HepG2 (cell line): ENCODE measurements around the gene RARG. TPM values are rescaled to one million over a fixed set of nuclear protein-coding genes. Genes with fewer than 3 reads are reported as not detected.

ENCODE experiments used
- ATAC-seq: fragments of 200-7000 bp; cut with Tn5 transposase; 3 replicates; pipeline ENCODE4 v1.9.1; 2020; ENCODE audit warnings: mild to moderate bottlenecking, moderate library complexity
- BruUV-seq: library from RNA; stranded (reverse); fragments of 400-500 nt; replicated peaks from 2 replicates; lab custom pipeline; 2021; lab: Mats Ljungman, UMichigan
- CTCF ChIA-PET: fragments of 300-600 bp; formaldehyde crosslinking; extraction: SDS; loops from one replicate; lab custom pipeline; 2021; ENCODE audit warnings: low total read pairs, inconsistent platforms, low intra/inter-chr PET ratio; lab: Yijun Ruan, JAX
- POLR2A ChIA-PET: fragments of 350-600 bp; sonication (Branson Sonifier 250); formaldehyde crosslinking; loops from one replicate; lab custom pipeline; 2020; ENCODE audit warnings: antibody characterized with exemption, inconsistent platforms; lab: Yijun Ruan, JAX
- DNase-seq: peaks from one replicate; pipeline ENCODE4 v3.0.0-alpha.2; 2015; ENCODE audit warnings: low spot score
- FAIRE-seq: peaks from 3 replicates; lab custom pipeline; 2011; peaks lifted over from hg19 to GRCh38; lab: Jason Lieb, UNC
- H2AFZ ChIP-seq: one replicate; pipeline ENCODE4 v1.6.1; 2011; ENCODE audit warnings: low read length, inconsistent platforms
- H3K27ac ChIP-seq: fragments of 300-600 bp; 3 replicates; pipeline ENCODE4 v1.8.0; 2011; ENCODE audit warnings: mixed run types, mild to moderate bottlenecking, mixed read lengths, low read length, inconsistent platforms; ENCODE audit not compliant: insufficient read depth; ENCODE audit errors: extremely low read length
- H3K27me3 ChIP-seq, 2 experiments: fragments of 200-600 bp in 1 of 2; 2 replicates in 1 of 2; 3 replicates in 1 of 2; pipeline versions ENCODE4 v1.6.0 to v1.8.0; 2011; ENCODE audit warnings: low read length in 2 of 2, mild to moderate bottlenecking in 2 of 2, moderate library complexity in 2 of 2, inconsistent platforms in 1 of 2; ENCODE audit not compliant: insufficient read depth in 2 of 2, control insufficient read depth in 1 of 2
- H3K36me3 ChIP-seq, 2 experiments: fragments of 200-600 bp in 1 of 2; replicated peaks in 1 of 2; 2 replicates in 1 of 2; 3 replicates in 1 of 2; pipeline versions ENCODE4 v1.5.1 to v1.8.0; 2011; ENCODE audit warnings: low read length in 2 of 2, inconsistent platforms in 1 of 2; ENCODE audit not compliant: insufficient read depth in 2 of 2, control insufficient read depth in 1 of 2
- H3K4me1 ChIP-seq: 2 replicates; pipeline ENCODE4 v1.5.1; 2012; ENCODE audit warnings: low read length, inconsistent platforms; ENCODE audit not compliant: insufficient read depth
- H3K4me2 ChIP-seq: 2 replicates; pipeline ENCODE4 v1.6.0; 2011; ENCODE audit warnings: low read depth, low read length, inconsistent platforms
- H3K4me3 ChIP-seq, 3 experiments: fragments of 200-600 bp in 1 of 3; sonication (generic), shearing (Covaris generic) in 1 of 3; replicated peaks in 1 of 3; 2 replicates each; pipeline ENCODE4 v1.5.1; 2011 to 2016; ENCODE audit warnings: low read length in 3 of 3, inconsistent platforms in 2 of 3, low read depth in 2 of 3, mild to moderate bottlenecking in 2 of 3, control low read depth in 1 of 3, mixed read lengths in 1 of 3; ENCODE audit not compliant: insufficient read depth in 1 of 3
- H3K79me2 ChIP-seq: one replicate; pipeline ENCODE4 v1.6.1; 2011; ENCODE audit warnings: low read length, inconsistent platforms; ENCODE audit not compliant: insufficient read depth
- H3K9ac ChIP-seq: 2 replicates; pipeline ENCODE4 v1.6.0; 2011; ENCODE audit warnings: mild to moderate bottlenecking, low read depth, low read length, inconsistent platforms; ENCODE audit not compliant: insufficient read depth
- H3K9me3 ChIP-seq: 2 replicates; pipeline ENCODE4 v1.5.1; 2012; ENCODE audit warnings: mild to moderate bottlenecking, low read length
- H4K20me1 ChIP-seq: 2 replicates; pipeline ENCODE4 v1.6.0; 2011; ENCODE audit warnings: inconsistent platforms, mild to moderate bottlenecking, low read length, moderate library complexity; ENCODE audit not compliant: insufficient read depth
- AGO1 ChIP-seq: fragments of 200-400 bp; formaldehyde crosslinking; IDR thresholded peaks from 2 replicates; pipeline ENCODE4 v1.6.1; 2017; ENCODE audit warnings: mild to moderate bottlenecking, low read depth, low read length, moderate library complexity; ENCODE audit not compliant: poor library complexity, severe bottlenecking
- CEBPG ChIP-seq: IDR thresholded peaks from 2 replicates; pipeline ENCODE4 v1.6.1; 2016
- CHD2 ChIP-seq: IDR thresholded peaks from 2 replicates; pipeline ENCODE4 v1.6.1; 2011; ENCODE audit warnings: low read depth, low read length, improper control_type of control experiment
- DDIT3 ChIP-seq: sonication (generic); formaldehyde crosslinking; IDR thresholded peaks from 2 replicates; pipeline ENCODE4 v1.4.0; 2020; ENCODE audit warnings: mild to moderate bottlenecking, missing genetic modification reagents
- HMG20A ChIP-seq: IDR thresholded peaks from 2 replicates; pipeline ENCODE4 v1.6.1; 2016; ENCODE audit warnings: borderline replicate concordance
- PATZ1 ChIP-seq: sonication (generic); formaldehyde crosslinking; IDR thresholded peaks from 2 replicates; pipeline ENCODE4 v1.4.0; 2020; ENCODE audit warnings: missing genetic modification reagents
- PHF20 ChIP-seq: sonication (generic); formaldehyde crosslinking; IDR thresholded peaks from 2 replicates; pipeline ENCODE4 v1.5.0; 2020; ENCODE audit warnings: mild to moderate bottlenecking, missing genetic modification reagents
- PHF8 ChIP-seq: sonication (generic); formaldehyde crosslinking; IDR thresholded peaks from 2 replicates; pipeline ENCODE4 v1.5.0; 2020; ENCODE audit warnings: missing genetic modification reagents
- SIX4 ChIP-seq: sonication (generic); formaldehyde crosslinking; IDR thresholded peaks from 2 replicates; pipeline ENCODE4 v1.4.0; 2020; ENCODE audit warnings: missing genetic modification reagents
- ZBTB1 ChIP-seq: sonication (generic); formaldehyde crosslinking; IDR thresholded peaks from 2 replicates; pipeline ENCODE4 v1.4.0; 2020; ENCODE audit warnings: missing genetic modification reagents, borderline replicate concordance
- ZNF17 ChIP-seq: sonication (generic); formaldehyde crosslinking; IDR thresholded peaks from 2 replicates; pipeline ENCODE4 v1.5.0; 2020; ENCODE audit warnings: mild to moderate bottlenecking, missing genetic modification reagents
- ZNF292 ChIP-seq: sonication (generic); formaldehyde crosslinking; IDR thresholded peaks from 2 replicates; pipeline ENCODE4 v1.8.1; 2022; ENCODE audit warnings: mild to moderate bottlenecking, low read depth, missing genetic modification reagents, borderline replicate concordance
- ZNF781 ChIP-seq: sonication (generic); formaldehyde crosslinking; IDR thresholded peaks from 2 replicates; pipeline ENCODE4 v1.5.1; 2020; ENCODE audit warnings: borderline replicate concordance, mild to moderate bottlenecking, missing genetic modification reagents; ENCODE audit errors: not compliant biosample characterization
- ZNF878 ChIP-seq: sonication (generic); formaldehyde crosslinking; IDR thresholded peaks from 2 replicates; pipeline ENCODE4 v1.8.1; 2023; ENCODE audit warnings: mild to moderate bottlenecking, missing genetic modification reagents, moderate library complexity
- ZNF879 ChIP-seq: sonication (generic); formaldehyde crosslinking; IDR thresholded peaks from 2 replicates; pipeline ENCODE4 v1.8.1; 2023; ENCODE audit warnings: missing genetic modification reagents
- ZSCAN9 ChIP-seq: IDR thresholded peaks from 2 replicates; pipeline ENCODE4 v1.6.1; 2016; ENCODE audit warnings: borderline replicate concordance
- WGBS: methylation state at CpG from one replicate; pipeline ENCODE4 v1.1.6; 2017; ENCODE audit warnings: low lambda C conversion rate; 5-methylcytosine and 5-hydroxymethylcytosine counted together
- in situ Hi-C: cut with HindIII; loops from 2 replicates; pipeline ENCODE4 v1.10.0; 2017; ENCODE audit warnings: low pct_unique_long_range_greater_than_20kb; ENCODE audit not compliant: extremely low pct_ligation_motif_present
- intact Hi-C: fragments of 100-400 bp; cut with micrococcal nuclease; formaldehyde crosslinking; loops from one replicate; pipeline ENCODE4 v1.10.0; 2022; ENCODE audit not compliant: unreplicated experiment
- polyA plus RNA-seq, 8 experiments: library from polyadenylated mRNA; depleted of rRNA in 3 of 8; stranded (reverse) in 7 of 8; unstranded in 1 of 8; fragments of >200 nt; fragmentation: Illumina TruSeq in 4 of 8; extraction: Trizol in 4 of 8; gene quantifications; 2 replicates each; pipeline versions ENCODE4 v1.2.1 to v1.2.3, GENCODE V29; 2011 to 2016; ENCODE audit warnings: low read depth in 4 of 8, missing spikeins in 1 of 8, mixed read lengths in 1 of 8; ENCODE audit not compliant: insufficient read depth in 1 of 8
- total RNA-seq, 5 experiments: library from RNA; depleted of rRNA; stranded (reverse); fragments of >200 nt; fragmentation: Illumina TruSeq; extraction: Trizol; gene quantifications; 2 replicates each; pipeline ENCODE4 v1.2.3, GENCODE V29; 2016; ENCODE audit warnings: low read depth in 1 of 5
- TF ChIP-seq, protein P1 (sequence below): IDR thresholded peaks from 2 replicates; pipeline ENCODE4 v1.6.1; 2018; ENCODE audit warnings: missing genetic modification reagents, mild to moderate bottlenecking, missing compliant biosample characterization
- TF ChIP-seq, protein P2 (sequence below): sonication (generic); formaldehyde crosslinking; IDR thresholded peaks from 2 replicates; pipeline ENCODE4 v1.8.0; 2022; ENCODE audit warnings: missing genetic modification reagents, mild to moderate bottlenecking, inconsistent platforms, borderline replicate concordance

The RARG gene
- total and polyA plus RNA-seq, 2 of the 13 experiments (the other 11 are each of a cell fraction or from before 2014, with no cell fraction given), result 0.77 to 1.5 TPM

DNA sequence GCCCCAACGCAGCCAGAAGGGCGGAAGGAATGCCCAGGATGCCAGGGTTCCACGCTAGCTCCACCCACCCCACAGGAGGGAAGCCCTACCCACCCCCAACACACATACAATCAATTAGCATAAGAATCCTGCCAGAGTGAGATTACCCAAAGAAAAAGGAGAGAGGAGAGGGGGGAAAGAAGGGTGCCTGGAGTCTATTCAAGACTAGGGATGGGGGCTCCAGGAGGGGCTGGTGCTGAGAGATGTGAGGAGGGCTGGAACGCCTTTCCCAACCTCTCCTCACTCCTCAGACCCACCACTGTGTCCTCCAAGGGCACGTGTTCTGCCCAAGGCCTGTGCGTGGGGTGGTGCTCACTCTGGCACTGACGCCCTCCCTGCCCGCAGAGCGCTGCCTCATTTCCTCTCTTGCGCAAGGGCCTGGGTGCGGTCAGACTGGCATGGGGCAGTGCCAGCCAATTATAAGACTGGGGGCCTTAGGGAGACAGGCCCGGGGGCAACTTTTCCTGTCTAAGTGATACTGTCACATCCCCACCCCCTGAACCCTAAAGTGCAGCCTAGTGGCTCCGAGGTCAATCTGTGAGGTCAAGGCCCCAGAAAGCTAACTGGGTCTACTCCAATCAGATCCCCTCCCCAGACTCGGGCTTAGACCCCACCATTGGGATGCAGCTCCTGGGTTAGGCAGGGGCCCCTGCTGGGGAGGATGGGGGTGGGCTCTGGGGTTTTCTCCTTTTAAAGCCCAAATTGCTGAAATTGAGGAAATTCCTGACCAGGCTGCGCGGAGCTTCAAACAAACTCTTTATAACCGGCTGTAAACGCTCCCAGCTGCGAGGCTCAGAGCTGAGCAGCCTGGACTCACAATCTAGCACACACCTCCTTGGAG lies 14.7 kb downstream of the RARG start (continued):
- TF ChIP-seq PATZ1 (CRISPR knock-in tag), result peak; percentile 2; the same call in 1 of the 2 replicates
- TF ChIP-seq CEBPG (CRISPR knock-in tag), result peak; percentile 60
- TF ChIP-seq SIX4 (CRISPR knock-in tag), result no peak

- H3K9me3 ChIP-seq, result no peaks in the 10 kb centered on the region
- no peak overlapping the region for H3K27ac ChIP-seq
- no peak overlapping the region for H2AFZ ChIP-seq
- DNase-seq, result no peak
- no peaks in the 10 kb centered on the region; a peak in 1 of 5 replicates for H3K36me3 ChIP-seq
- FAIRE-seq, result no peak
- 85% methylated on average over 8 of the region's 8 CpGs for WGBS
- in situ Hi-C loops (loop anchor here (5.0 kb wide), 1 partner anchor 52 kb away; the partner anchor contains the start of gene ESPL1), intact Hi-C loops (no loop called here)
- no peaks in the 10 kb centered on the region for H3K79me2 ChIP-seq
- H3K27me3 ChIP-seq, result peaks cover 0 to 8% of the 10 kb centered on the region in 2 experiments; a peak in 2 of 5 replicates
- CTCF ChIA-PET, result no interaction called here
- H3K9ac ChIP-seq, result no peak overlapping the region
- no peak for ATAC-seq
- no peaks in the 10 kb centered on the region for H4K20me1 ChIP-seq
- BruUV-seq, result no TSS peak
- no peak overlapping the region for H3K4me3 ChIP-seq
- POLR2A ChIA-PET, result interaction anchor here (3.6 kb wide), 1 partner anchor 80 kb away, joined by 8 read pairs; the partner anchor contains the start of gene PFDN5
- no peak overlapping the region for H3K4me2 ChIP-seq
- peaks cover 51% of the 10 kb centered on the region for H3K4me1 ChIP-seq
- TF ChIP-seq, protein P1, sequence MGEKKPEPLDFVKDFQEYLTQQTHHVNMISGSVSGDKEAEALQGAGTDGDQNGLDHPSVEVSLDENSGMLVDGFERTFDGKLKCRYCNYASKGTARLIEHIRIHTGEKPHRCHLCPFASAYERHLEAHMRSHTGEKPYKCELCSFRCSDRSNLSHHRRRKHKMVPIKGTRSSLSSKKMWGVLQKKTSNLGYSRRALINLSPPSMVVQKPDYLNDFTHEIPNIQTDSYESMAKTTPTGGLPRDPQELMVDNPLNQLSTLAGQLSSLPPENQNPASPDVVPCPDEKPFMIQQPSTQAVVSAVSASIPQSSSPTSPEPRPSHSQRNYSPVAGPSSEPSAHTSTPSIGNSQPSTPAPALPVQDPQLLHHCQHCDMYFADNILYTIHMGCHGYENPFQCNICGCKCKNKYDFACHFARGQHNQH, result no peak
- TF ChIP-seq HMG20A (CRISPR knock-in tag) (no peak), ZNF17 (CRISPR knock-in tag) (no peak), ZNF879 (CRISPR knock-in tag) (no peak), DDIT3 (CRISPR knock-in tag) (no peak), ZNF292 (CRISPR knock-in tag) (no peak), ZNF781 (CRISPR knock-in tag) (no peak), ZNF878 (CRISPR knock-in tag) (no peak), CHD2 (no peak), PHF8 (CRISPR knock-in tag) (no peak), ZSCAN9 (no peak), ZBTB1 (no peak), PHF20 (CRISPR knock-in tag) (no peak), AGO1 (no peak)
- TF ChIP-seq, protein P2, sequence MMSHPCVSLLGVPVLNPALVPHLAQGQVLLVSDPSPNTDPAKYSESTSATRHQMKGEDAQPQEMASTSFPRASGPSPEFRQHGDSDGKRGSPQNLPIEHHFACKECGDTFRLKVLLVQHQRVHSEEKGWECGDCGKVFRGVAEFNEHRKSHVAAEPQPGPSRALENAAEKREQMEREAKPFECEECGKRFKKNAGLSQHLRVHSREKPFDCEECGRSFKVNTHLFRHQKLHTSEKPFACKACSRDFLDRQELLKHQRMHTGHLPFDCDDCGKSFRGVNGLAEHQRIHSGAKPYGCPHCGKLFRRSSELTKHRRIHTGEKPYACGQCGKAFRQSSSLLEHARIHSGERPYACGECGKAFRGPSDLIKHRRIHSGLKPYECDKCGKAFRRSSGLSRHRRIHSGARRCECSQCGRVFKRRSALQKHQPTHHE (CRISPR knock-in tag), result no peak
Measured at GRCh38 chr12:53215497-53215896, 16.5 kb downstream of the RARG start.
